OCI-LY3 (cell line): ENCODE results near the gene RAB36.

Experiments
- H2AFZ ChIP-seq: fragments of 200-600, 300-600 bp; shearing (Covaris generic); 2 replicates; pipeline ENCODE4 v1.6.0; 2014; ENCODE audit warnings: antibody characterized with exemption, low read depth, low read length
- H3K27ac ChIP-seq: fragments of 200-600, 300-600 bp; sonication (generic); 2 replicates; pipeline ENCODE4 v1.5.1; 2014; ENCODE audit warnings: mild to moderate bottlenecking, low read length, moderate library complexity, mixed read lengths
- H3K27me3 ChIP-seq: fragments of 200-600, 300-600 bp; sonication (generic); 2 replicates; pipeline ENCODE4 v1.6.1; 2014; ENCODE audit warnings: low read depth, low read length, mixed read lengths
- H3K36me3 ChIP-seq: fragments of 200-600, 300-600 bp; sonication (generic); replicated peaks from 2 replicates; pipeline ENCODE3; 2014; ENCODE audit warnings: low read depth, low read length, mixed read lengths
- H3K4me1 ChIP-seq: fragments of 300-600, 200-600 bp; sonication (generic); 2 replicates; pipeline ENCODE4 v1.6.1; 2014; ENCODE audit warnings: low read length, mixed read lengths
- H3K4me2 ChIP-seq: fragments of 200-600, 300-600 bp; sonication (generic); 2 replicates; pipeline ENCODE4 v1.6.1; 2014; ENCODE audit warnings: low read length, mixed read lengths
- H3K4me3 ChIP-seq: fragments of 300-600, 200-600 bp; sonication (generic); 2 replicates; pipeline ENCODE4 v1.5.1; 2014; ENCODE audit warnings: antibody characterized with exemption, mild to moderate bottlenecking, low read length, moderate library complexity
- H3K79me2 ChIP-seq: fragments of 300-600, 200-600 bp; shearing (Covaris generic); 2 replicates; pipeline ENCODE4 v1.6.1; 2014; ENCODE audit warnings: mild to moderate bottlenecking, low read length, mixed read lengths
- H3K9ac ChIP-seq: fragments of 300-600, 200-600 bp; shearing (Covaris generic); 2 replicates; pipeline ENCODE4 v1.6.0; 2014; ENCODE audit warnings: mild to moderate bottlenecking, low read length, moderate library complexity
- H3K9me3 ChIP-seq: fragments of 200-600, 300-600 bp; shearing (Covaris generic); 2 replicates; pipeline ENCODE4 v1.6.1; 2014; ENCODE audit warnings: low read length, mixed read lengths; ENCODE audit not compliant: insufficient read depth
- H4K20me1 ChIP-seq: fragments of 200-600, 300-600 bp; sonication (generic); 2 replicates; pipeline ENCODE4 v1.6.1; 2016; ENCODE audit warnings: low read length, mixed read lengths; ENCODE audit not compliant: insufficient read depth
- CTCF ChIP-seq: fragments of 200-600, 300-600 bp; sonication (generic); IDR thresholded peaks from 2 replicates; pipeline ENCODE4 v1.5.1; 2014; ENCODE audit warnings: antibody characterized with exemption, low read length, low read depth
- EZH2phosphoT487 ChIP-seq: fragments of 200-600 bp; shearing (Covaris generic); IDR thresholded peaks from 2 replicates; pipeline ENCODE4 v1.6.1; 2018; ENCODE audit warnings: antibody characterized with exemption, mixed run types, low read depth

Gene RAB36

DNA sequence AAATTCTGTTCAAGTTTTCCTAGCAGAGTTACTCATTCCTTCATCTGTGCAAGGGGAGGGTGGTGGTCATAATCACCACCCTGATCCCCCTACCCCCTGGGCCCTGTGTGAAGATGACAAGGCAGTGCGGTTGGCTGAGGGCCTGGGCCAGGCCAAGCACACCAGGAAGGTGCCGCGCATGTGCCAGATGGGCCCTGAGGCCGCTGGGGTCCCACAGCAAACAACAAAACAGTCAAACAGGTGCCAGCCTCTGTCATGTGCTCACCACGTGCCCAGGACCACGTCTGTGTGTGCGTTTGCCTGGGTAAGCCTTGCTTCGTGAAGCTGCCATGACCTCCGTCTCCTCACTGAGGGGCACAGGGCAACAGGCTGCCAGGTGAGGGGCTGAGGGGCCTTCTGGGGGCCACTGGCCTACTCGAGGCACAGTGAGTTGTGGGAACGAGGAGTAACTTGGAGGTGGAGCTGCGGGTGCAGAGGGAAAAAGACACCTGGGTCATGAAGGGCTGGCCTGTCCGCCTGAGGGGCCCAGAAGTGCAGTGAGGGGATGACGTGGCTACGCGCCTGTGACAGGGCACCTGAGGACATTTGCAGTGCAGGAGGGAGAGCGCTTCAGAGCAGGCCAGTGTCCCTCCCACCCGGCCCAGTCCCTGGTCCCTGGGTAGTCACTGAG, 29.3 kb upstream of the RAB36 start:
- Histone ChIP-seq H3K9me3 (no peaks in the 10 kb centered on the region), H3K4me1 (peaks cover 15% of the 10 kb centered on the region), H2AFZ (no peak overlapping the region)

DNA sequence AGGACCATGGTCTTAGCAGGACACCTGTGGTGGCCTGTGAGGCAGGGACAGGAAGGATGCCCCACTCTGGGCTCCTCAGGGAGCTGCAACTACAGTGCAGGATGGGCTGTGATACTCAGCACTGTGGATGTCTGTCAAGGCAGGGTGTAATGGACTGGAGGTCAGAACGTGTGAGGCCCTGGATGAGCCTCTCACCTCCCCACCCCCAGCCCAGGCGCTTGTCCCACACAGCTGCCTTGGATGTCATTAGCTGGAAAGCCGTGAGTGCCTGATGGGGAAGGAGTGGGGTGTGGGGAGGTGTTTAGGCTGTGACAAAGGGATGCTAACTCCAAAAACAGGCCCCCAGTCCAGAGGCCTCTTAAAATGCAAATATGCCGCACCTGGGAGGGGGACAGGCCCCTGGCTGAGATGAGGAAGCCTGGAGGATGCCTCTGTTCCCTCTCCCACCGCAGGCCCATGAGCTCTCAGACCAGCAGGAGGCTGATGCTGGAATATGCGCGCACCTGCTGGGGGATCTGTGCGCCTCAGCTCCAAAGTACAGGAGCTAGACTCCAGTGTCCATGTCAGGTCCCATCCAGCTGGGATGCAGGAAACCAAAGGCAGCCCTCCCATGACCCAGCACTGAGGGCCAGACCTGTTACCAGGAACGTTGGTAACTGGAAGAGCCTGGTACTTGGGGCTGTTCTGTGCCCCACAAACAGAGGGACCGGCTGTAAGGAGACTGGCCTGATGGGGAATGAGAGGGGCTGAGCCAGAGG, 28.6 kb upstream of the RAB36 start:
- no peak overlapping the region for H3K4me2 ChIP-seq
- H3K27ac ChIP-seq: no peak overlapping the region
- no peaks in the 10 kb centered on the region for H3K79me2 ChIP-seq
- H4K20me1 ChIP-seq: peaks cover 45% of the 10 kb centered on the region
- no peak overlapping the region for H3K4me3 ChIP-seq
- no peak overlapping the region for H3K9ac ChIP-seq
- H3K27me3 ChIP-seq: no peaks in the 10 kb centered on the region
- no peaks in the 10 kb centered on the region for H3K9me3 ChIP-seq
- no peak overlapping the region for H2AFZ ChIP-seq
- peaks cover 6% of the 10 kb centered on the region for H3K36me3 ChIP-seq
- peaks cover 15% of the 10 kb centered on the region for H3K4me1 ChIP-seq
- no peak for TF ChIP-seq CTCF

More for the DNA sequence above, 29.3 kb upstream of the RAB36 start:
- no peak overlapping the region for H3K27ac ChIP-seq
- no peak overlapping the region for H3K4me3 ChIP-seq
- no peaks in the 10 kb centered on the region for H3K79me2 ChIP-seq
- peaks cover 6% of the 10 kb centered on the region for H3K36me3 ChIP-seq
- H3K9ac ChIP-seq: no peak overlapping the region
- peaks cover 53% of the 10 kb centered on the region for H4K20me1 ChIP-seq
- no peak overlapping the region for H3K4me2 ChIP-seq
- no peak for TF ChIP-seq CTCF
- no peak for TF ChIP-seq EZH2phosphoT487
- H3K27me3 ChIP-seq: no peaks in the 10 kb centered on the region

GRCh38 chr22:23117275-23117674, 28.0 kb upstream of the RAB36 start:
- no peak overlapping the region for H3K4me3 ChIP-seq
- peaks cover 5% of the 10 kb centered on the region for H3K36me3 ChIP-seq
- H3K4me2 ChIP-seq: no peak overlapping the region
- no peaks in the 10 kb centered on the region for H3K9me3 ChIP-seq
- H3K27me3 ChIP-seq: no peaks in the 10 kb centered on the region
- no peak overlapping the region for H2AFZ ChIP-seq
- H4K20me1 ChIP-seq: peaks cover 39% of the 10 kb centered on the region
- no peak overlapping the region for H3K27ac ChIP-seq
- peaks cover 15% of the 10 kb centered on the region for H3K4me1 ChIP-seq
- H3K9ac ChIP-seq: no peak overlapping the region
- no peaks in the 10 kb centered on the region for H3K79me2 ChIP-seq
- TF ChIP-seq CTCF: no peak
- TF ChIP-seq EZH2phosphoT487: no peak

GRCh38 chr22:23117891-23118646, 27.2 kb upstream of the RAB36 start:
- Histone ChIP-seq H3K9me3 (no peaks in the 10 kb centered on the region), H3K27ac (no peak overlapping the region), H3K36me3 (peaks cover 6% of the 10 kb centered on the region), H3K9ac (no peak overlapping the region), H3K79me2 (no peaks in the 10 kb centered on the region), H3K4me3 (no peak overlapping the region), H2AFZ (no peak overlapping the region), H4K20me1 (peaks cover 32% of the 10 kb centered on the region), H3K4me1 (peaks cover 15% of the 10 kb centered on the region), H3K4me2 (no peak overlapping the region), H3K27me3 (no peaks in the 10 kb centered on the region)
- TF ChIP-seq CTCF: no peak
